HG03175 (cell line): ENCODE data around the gene FAM219A.
"Not testable (repeated sequence)": the region's sequence is repeated elsewhere in the genome, so short reads cannot be mapped to it uniquely, and the experiment has no call there.

Experiments
- ATAC-seq: cut with Tn5 transposase; IDR thresholded peaks from one replicate; pipeline ENCODE4 v1.9.1; 2021; ENCODE audit warnings: mild to moderate bottlenecking, moderate library complexity; ENCODE audit not compliant: unreplicated experiment

FAM219A gene

DNA sequence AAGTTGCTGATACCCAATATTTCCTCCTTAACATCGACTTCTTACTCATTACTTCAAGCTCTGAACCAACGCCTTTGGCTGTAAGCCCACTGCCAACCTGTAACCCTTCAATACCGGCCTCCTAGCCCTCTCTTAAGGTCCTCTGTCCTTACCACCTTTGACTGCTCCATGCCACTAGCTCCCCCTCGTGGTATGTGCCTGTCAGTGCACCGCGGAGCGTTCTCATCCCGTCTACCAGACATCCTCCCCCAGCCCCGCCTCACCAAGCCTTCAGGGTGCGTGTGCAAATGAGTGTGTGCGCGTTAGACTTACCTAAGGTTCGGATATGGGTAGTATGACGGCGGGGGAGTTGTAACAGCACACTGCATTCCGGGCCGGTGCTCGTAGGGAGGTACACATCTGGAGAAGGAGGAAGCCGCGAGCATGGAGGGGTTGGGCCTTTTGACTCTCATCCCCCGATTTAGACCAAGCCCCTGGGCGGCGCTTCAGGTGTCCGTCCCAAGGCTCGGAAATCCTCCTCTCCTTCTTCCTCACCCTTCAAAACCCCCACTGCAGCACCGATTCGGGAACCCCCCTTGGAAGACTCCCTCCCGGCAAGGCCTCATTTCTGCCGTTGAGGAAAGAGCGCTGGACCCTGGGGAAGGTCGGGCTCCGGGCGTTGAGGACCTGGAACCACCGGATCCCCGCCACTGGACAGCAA is 78.9 kb downstream of the FAM219A start:
- ATAC-seq = peak; percentile 27

DNA sequence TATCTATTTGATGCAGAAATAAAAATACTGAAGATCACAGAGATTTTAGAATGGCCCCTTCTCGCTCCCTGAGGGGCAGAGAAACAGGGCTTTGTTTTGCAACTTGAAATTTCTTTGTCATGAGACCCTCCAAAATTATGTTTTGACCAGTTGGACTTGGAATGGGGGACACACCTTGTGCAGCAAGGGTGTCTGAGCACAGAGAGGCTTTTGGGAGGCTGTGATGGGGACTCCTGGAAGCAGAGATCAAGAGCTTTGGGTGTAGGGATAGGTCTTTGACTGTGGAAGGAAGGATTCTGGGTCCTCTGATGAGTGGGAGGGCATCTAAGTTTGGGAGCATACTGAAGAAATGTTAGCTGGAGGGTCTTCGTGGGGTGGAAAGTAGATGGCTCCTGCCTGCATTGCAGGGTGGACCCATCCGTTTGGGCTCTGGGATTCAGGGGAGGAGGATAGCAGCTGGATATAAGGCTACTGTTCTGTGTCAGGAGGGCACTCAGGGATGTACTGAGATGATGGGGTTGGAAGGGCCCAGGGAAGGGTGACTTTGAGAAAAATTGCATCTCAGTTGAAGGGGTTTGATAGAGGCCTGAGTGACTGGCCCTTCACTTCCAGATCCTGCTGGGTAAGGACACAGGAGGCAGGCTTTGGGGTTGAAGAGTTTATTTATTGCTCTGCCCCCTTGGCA is 79.9 kb downstream of the FAM219A start:
- ATAC-seq = no peak

GRCh38 chr9:34377404-34377746 is 81.0 kb downstream of the FAM219A start:
- no peak for ATAC-seq

- peak; percentile 87 for ATAC-seq
These were observed 81.6 kb downstream of the FAM219A start, which contains the start of gene MYORG for GRCh38 chr9:34376596-34377403. MYORG (minus strand) TSS chr9:34376898; CDS start chr9:34372943, 3,955 bp downstream.

- peak; percentile 29 for ATAC-seq
These were observed 82.3 kb downstream of the FAM219A start for GRCh38 chr9:34375901-34376595.

GRCh38 chr9:34374905-34375552 is 83.3 kb downstream of the FAM219A start:
- no peak for ATAC-seq

- ATAC-seq = no peak
These were observed 84.0 kb downstream of the FAM219A start for GRCh38 chr9:34374339-34374738.

DNA sequence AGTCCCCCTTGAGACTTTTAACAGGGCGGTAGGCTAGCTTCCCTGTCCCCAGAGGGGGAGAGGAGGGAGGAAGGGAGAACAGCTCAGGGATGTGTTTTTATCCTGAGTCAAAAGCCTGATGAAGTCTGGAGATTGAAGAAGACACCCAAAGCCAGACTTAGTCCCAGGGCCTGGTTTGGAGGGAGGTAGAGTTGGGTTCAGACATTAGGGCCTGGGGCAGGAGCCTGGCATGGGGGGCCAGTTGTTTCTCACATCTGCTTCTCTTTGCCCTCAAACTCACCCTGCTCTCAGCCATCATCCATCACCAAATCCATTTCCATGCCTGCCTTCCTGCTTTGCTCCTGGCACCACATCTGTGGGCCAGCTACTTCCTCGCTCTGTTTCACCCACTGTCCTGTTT is 84.6 kb downstream of the FAM219A start:
- no peak for ATAC-seq

GRCh38 chr9:34372467-34373011 is 85.8 kb downstream of the FAM219A start:
- no peak for ATAC-seq

DNA sequence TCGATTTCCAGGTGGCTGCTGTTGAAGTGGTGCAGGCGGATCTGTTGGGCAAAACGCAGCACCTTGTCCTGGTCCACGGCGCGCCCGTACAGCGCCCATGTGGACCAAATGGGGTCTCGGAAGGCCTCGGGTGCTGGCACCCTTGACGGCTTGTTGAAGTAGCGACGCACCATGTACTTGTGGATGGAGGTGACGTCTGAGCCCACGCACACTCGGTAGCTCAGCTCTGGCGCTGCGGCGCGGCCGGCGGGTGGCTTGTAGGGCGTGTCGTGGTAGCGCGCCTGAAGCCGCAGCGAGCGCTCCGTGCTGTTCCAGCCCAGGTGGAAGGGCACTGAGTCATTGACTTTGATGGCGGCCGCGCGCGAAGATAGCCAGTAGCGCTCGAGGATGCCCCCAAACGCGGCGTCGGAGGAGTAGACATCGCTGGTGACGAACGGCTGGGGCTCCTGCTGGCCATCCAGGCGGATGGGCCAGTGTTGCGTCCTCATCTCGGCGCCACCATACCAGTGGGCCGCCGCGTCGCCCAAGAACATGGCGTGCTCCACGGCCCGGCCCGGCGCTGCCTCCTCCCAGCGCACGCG is 86.4 kb downstream of the FAM219A start:
- ATAC-seq = no peak

DNA sequence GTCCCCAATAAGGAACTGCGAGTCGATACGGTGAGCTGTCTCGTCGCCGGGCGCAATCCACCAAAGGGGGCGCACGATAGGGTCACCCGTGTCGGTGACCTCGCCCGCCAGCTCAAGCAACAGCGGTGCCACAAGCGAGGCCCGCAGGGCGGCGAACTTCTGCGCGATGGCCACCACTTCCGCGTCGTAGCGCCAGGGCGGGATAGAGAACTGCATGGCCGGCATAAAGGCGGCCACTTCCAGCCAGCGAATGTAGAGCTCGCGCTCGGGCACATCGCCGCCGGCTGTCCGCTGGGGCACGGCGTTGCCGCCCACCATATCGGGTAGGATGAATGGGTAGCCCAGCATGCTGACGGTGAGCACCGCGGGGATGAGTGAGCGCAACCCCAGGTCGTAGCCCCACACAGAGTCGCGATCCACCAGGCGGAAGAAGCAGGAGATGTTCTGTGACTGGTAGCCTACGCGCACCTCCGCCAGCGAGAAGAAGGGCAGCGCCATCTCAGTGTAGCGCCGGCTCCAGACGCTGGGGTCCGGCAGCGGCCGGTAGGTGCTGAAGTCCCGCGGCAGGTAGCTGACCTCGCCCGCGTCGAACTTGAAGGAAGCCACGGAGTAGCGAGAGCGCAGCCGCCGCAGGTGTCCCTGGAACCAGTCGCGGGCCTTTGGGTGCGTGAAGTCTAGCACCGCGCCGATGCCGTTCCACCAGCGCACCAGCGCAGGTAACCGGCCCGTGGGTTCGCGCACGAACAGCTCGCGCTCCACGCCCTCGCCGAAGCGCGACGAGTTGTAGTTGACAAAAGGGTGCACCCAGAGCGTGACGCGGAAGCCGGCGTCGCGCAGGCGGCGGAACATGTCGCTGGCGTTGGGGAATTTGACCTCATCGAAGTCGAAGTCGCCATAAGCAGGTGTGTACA is 87.1 kb downstream of the FAM219A start:
- no peak for ATAC-seq

- no peak for ATAC-seq
These were observed 87.9 kb downstream of the FAM219A start for GRCh38 chr9:34370335-34370969.

- no peak for ATAC-seq
These were observed 88.7 kb downstream of the FAM219A start for GRCh38 chr9:34369636-34370035.

GRCh38 chr9:34368796-34369195 is 89.6 kb downstream of the FAM219A start:
- ATAC-seq = not testable (repeated sequence)

GRCh38 chr9:34367751-34368410 is 90.5 kb downstream of the FAM219A start:
- not testable (repeated sequence) for ATAC-seq

DNA sequence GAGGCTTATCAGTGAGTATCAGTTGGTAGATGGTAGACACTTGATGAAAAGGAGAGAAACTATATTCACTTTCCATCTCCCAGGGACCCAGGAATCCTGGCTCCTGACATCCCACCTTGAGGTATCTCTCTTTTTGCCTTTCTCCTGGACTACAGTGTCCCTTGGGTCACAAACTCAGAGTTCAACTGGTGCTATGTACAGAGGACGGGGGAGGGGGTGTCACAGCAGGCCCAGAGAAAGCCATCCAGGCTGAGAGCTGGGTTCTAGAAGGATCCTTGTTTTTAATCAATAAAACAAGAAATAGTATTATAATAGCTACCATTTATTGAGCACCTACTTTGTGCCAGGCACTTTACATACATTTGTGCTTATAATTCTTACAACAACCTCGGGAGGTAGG is 92.0 kb downstream of the FAM219A start:
- ATAC-seq = no peak

GRCh38 chr9:34365282-34365681 is 93.1 kb downstream of the FAM219A start:
- no peak for ATAC-seq
